Activated T-cell treated with anti-CD3 and anti-CD28 coated beads, Interleukin-2, amount 50 U/mL, for 4 hours (primary cell): ENCODE results near the gene PAOX. TPM values are rescaled to one million over a fixed set of nuclear protein-coding genes. Genes with fewer than 3 reads are reported as not detected.
"Not testable (repeated sequence)": the region's sequence is repeated elsewhere in the genome, so short reads cannot be mapped to it uniquely, and the experiment has no call there.

ENCODE experiments used
- ATAC-seq, 2 donors: fragments of 200-7000 bp; cut with Tn5 transposase; one replicate each; pipeline ENCODE4 v1.10.0; 2021
- DNase-seq: peaks from one replicate; pipeline ENCODE4 v3.0.0-alpha.2; 2020
- H3K27me3 Mint-ChIP-seq: one replicate; pipeline ENCODE4 v1.8.0; 2021; ENCODE audit warnings: low read depth, mixed read lengths
- H3K36me3 Mint-ChIP-seq: one replicate; pipeline ENCODE4 v1.8.0; 2022; ENCODE audit warnings: mixed read lengths; ENCODE audit not compliant: insufficient read depth
- H3K4me1 Mint-ChIP-seq: one replicate; pipeline ENCODE4 v1.8.0; 2021; ENCODE audit warnings: low read depth, mixed read lengths
- H3K4me3 Mint-ChIP-seq: one replicate; pipeline ENCODE4 v1.8.0; 2021; ENCODE audit warnings: mild to moderate bottlenecking, moderate library complexity, mixed read lengths
- H3K9me3 Mint-ChIP-seq: one replicate; pipeline ENCODE4 v1.8.0; 2021; ENCODE audit warnings: mixed read lengths
- total RNA-seq, 3 donors: library from RNA; stranded (reverse); gene quantifications; one replicate each; pipeline ENCODE4 v1.2.1, GENCODE V29; 2021

The PAOX gene
- total RNA-seq, 3 donors from 2014 or later, result 2.6 to 3.2 (median 2.9) TPM

DNA sequence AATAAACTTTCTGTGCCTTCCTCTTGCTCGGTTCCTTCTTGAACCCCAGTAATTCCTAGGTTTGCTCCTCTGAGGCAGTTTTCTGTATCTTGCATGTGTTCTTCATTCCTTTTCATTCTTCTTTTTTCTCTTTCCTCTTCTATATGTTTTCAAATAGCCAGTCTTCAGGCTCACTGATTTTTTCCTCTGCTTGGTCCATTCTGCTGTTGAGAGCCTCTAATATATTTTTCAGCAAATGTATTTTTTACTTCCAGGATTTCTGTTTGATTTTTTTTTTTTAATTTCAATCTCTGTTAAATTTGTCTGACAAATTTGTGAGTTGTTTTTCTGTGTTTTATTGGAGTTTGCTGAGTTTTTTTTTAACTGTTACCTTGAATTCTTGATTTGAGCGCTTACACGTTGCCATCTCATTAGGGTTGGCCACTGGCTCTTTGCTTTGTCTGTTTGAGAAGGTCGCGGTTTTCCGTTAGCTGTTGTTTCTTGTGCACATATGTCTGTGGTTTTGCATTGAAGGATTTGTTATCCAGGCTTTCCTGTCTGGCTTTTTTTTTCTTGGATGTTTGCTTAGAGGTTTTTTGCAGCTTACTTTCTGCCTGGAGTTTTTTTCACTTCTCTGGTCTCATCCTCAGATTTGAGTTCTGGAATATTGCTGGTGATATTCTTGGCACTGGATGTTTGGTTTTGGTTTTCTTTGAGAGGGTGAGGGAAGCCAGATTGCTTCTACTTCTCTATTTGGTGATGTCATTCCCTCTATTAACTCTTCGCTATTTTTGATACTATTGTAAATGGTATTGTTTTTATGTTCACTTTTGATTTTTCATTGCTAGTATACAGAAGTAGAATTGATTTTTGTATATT lies 32.7 kb downstream of the PAOX start:
- H3K4me3 Mint-ChIP-seq, result no peak overlapping the region
- H3K4me1 Mint-ChIP-seq, result peaks cover 23% of the 10 kb centered on the region
- ATAC-seq, result no peak
- no peak for DNase-seq
- H3K36me3 Mint-ChIP-seq, result peaks cover 77% of the 10 kb centered on the region
- H3K9me3 Mint-ChIP-seq, result peaks cover 21% of the 10 kb centered on the region
- H3K27me3 Mint-ChIP-seq, result no peaks in the 10 kb centered on the region

DNA sequence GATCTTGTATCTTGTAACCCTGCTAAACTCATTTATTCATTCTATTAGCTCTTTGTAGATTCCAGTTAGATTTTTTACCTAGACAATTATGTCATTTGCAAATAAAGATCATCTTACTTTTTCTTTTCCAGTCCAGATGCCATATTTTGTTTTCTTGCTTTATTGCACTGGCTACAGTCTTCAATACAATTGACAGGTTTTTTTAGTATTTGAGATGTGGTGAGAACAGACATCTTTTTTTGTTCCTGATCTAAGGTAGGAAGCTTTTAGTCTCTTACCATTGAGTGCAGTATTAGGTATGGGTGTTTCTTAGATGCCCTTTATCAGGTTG lies 33.3 kb downstream of the PAOX start:
- Mint-ChIP-seq H3K4me1 (peaks cover 19% of the 10 kb centered on the region), H3K36me3 (peaks cover 71% of the 10 kb centered on the region), H3K4me3 (no peak overlapping the region), H3K27me3 (no peaks in the 10 kb centered on the region), H3K9me3 (peaks cover 21% of the 10 kb centered on the region)
- ATAC-seq (no peak), DNase-seq (no peak)

DNA sequence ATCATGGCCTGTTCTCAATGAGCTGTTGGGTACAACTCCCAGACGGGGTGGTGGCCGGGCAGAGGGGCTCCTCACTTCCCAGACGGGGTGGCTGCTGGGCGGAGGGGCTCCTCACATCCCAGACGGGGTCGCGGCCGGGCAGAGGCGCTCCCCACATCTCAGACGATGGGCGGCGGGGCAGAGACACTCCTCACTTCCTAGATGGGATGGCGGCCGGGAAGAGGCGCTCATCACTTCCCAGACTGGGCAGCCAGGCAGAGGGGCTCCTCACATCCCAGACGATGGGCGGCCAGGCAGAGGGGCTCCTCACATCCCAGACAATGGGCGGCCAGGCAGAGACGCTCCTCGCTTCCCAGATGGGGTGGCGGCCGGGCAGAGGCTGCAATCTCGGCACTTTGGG lies 35.3 kb downstream of the PAOX start:
- not testable (repeated sequence) for ATAC-seq
- Mint-ChIP-seq H3K36me3 (peaks cover 55% of the 10 kb centered on the region), H3K9me3 (peaks cover 21% of the 10 kb centered on the region)

DNA sequence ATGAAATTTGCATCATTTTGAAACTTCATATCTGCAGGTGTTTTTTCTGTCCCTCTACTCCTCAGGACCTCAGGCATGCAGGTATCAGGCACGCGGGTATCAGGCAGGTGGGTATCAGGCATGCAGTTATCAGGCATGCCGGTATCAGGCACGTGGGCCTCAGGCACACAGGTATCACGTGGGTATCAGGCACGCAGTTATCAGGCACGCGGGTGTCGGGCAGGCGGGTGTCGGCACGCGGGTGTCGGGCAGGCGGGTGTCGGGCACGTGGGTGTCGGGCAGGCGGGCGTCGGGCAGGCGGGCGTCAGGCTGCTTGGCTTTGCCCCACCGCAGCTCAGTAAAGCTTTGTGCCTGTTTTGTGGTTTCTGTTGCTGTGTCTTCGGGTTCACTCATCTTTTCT lies 36.7 kb downstream of the PAOX start:
- peaks cover 45% of the 10 kb centered on the region for H3K36me3 Mint-ChIP-seq
- peaks cover 3% of the 10 kb centered on the region for H3K4me1 Mint-ChIP-seq
- H3K9me3 Mint-ChIP-seq, result peaks cover 21% of the 10 kb centered on the region
- no peaks in the 10 kb centered on the region for H3K27me3 Mint-ChIP-seq
- no peak overlapping the region for H3K4me3 Mint-ChIP-seq
- ATAC-seq (no peak), DNase-seq (no peak)

More for the DNA sequence above, 35.3 kb downstream of the PAOX start:
- H3K4me3 Mint-ChIP-seq, H3K27me3 Mint-ChIP-seq, DNase-seq, H3K4me1 Mint-ChIP-seq: not testable (repeated sequence)

DNA sequence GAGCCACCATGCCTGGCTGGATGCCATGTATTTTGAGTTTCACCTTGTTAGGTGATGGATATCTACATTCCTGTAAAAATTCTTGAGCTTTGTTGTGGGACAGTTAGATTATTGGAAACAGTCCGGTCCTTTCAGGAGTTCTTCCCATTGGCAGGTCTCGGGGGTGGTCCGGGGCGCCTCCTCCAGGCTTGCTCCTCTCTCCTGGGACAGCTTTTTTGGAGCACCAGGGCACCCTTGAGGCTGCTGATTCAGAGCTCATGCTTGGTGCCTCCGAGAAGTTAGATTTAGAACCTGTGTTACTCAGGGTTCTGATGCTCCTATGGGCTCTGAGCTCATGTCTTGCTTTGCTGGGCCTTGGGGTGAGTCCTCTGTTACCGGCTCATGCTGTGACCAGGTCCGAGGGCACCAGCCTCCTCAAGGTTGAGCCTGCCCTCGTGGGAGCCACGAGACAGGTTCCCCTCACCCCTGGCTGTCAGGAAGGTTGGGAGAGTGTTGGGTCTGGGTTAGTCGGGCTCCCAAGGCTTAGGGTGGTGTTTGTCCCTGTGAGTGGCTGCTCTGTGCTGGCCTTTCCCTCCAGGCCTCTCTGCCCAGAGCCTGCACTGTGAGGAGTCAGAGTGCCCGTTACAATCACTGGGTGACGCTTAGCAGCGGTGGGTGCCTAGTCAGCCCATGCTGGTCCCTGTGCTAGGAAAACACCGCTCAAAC lies 39.4 kb downstream of the PAOX start:
- peaks cover 6% of the 10 kb centered on the region for H3K27me3 Mint-ChIP-seq
- no peak overlapping the region for H3K4me3 Mint-ChIP-seq
- ATAC-seq, result no peak
- peaks cover 18% of the 10 kb centered on the region for H3K36me3 Mint-ChIP-seq
- peaks cover 3% of the 10 kb centered on the region for H3K4me1 Mint-ChIP-seq
- no peak for DNase-seq
- H3K9me3 Mint-ChIP-seq, result no peaks in the 10 kb centered on the region

- DNase-seq (no peak), ATAC-seq (no peak)
- Mint-ChIP-seq H3K4me3 (no peak overlapping the region), H3K9me3 (no peaks in the 10 kb centered on the region), H3K27me3 (peaks cover 8% of the 10 kb centered on the region), H3K4me1 (peaks cover 3% of the 10 kb centered on the region), H3K36me3 (peaks cover 16% of the 10 kb centered on the region)
Measured at GRCh38 chr10:133419211-133419950, 40.3 kb downstream of the PAOX start.

DNA sequence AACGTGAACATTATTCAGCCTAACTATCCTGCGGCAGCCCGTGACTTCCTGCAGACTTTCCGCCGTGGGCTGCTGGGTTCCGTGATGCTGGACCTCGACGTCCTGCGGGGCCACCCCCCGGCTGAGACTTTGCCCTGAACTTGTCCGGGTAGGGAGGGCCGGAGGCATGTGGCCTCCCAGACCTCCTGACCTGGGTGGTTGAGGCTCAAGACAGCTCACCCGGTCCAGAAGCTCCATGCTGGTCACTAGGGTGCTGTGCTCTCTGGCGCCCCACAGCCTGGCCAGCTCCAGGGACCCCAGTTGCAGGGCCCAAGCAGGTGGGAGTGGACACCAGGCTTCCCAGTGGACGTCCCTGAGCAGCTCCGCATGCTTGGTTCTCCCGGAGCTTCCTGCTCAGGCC lies 41.0 kb downstream of the PAOX start:
- peaks cover 3% of the 10 kb centered on the region for H3K4me1 Mint-ChIP-seq
- no peak for ATAC-seq
- no peak for DNase-seq

GRCh38 chr10:133420579-133420978 lies 41.5 kb downstream of the PAOX start:
- Mint-ChIP-seq H3K4me3 (no peak overlapping the region), H3K27me3 (peaks cover 8% of the 10 kb centered on the region), H3K36me3 (peaks cover 7% of the 10 kb centered on the region), H3K4me1 (no peaks in the 10 kb centered on the region), H3K9me3 (no peaks in the 10 kb centered on the region)
- ATAC-seq (no peak), DNase-seq (no peak)

More for the DNA sequence above, 41.0 kb downstream of the PAOX start:
- Mint-ChIP-seq H3K4me3 (no peak overlapping the region), H3K9me3 (no peaks in the 10 kb centered on the region), H3K27me3 (peaks cover 8% of the 10 kb centered on the region), H3K36me3 (peaks cover 13% of the 10 kb centered on the region)

DNA sequence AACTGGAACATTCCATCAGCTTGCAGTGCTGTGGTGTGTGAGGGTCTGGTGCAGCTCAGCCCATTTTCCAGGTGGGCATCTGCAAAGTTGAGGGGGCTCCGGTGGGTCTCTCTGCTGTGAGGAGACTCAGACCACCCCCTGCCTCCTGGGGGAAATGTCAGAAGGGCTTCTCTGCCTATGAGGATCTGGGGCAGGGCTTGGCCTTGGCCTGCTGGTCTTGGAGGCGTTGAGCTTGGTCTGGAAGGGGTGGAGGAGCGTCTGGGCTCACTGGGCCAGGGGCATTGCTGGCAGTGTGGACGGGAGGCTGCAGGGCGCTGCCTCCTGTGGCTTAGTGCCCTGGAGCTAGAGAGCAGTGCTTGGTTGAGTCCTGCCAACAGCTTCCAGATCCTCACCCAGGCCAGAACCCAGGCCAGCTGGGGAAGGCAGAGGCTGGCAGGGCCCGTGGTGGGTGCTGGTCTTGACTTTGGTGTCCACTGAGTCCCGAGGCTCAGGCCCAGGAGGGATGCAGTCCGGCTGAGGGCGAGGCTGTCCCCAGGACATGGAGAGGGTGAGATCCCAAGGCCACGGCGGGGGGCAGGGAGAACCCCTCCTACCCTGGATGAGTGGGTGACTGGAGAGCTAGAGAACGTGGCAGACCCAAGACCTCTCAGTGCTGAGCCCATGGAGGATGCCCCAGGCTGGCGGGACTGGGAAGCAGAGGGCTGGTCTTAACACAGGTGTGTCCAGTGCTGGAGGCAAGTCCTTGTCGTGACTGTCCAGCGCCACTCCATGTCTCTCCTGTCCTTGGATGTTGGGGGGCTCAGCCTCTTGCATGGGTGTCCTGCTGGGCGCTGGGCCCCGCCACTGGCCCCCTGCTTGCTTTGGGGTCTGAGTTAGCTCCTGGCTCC lies 42.5 kb downstream of the PAOX start:
- DNase-seq, result no peak
- H3K4me3 Mint-ChIP-seq, result no peak overlapping the region
- no peaks in the 10 kb centered on the region for H3K9me3 Mint-ChIP-seq
- H3K27me3 Mint-ChIP-seq, result peaks cover 8% of the 10 kb centered on the region
- H3K4me1 Mint-ChIP-seq, result no peaks in the 10 kb centered on the region
- H3K36me3 Mint-ChIP-seq, result peaks cover 3% of the 10 kb centered on the region
- ATAC-seq, result no peak

DNA sequence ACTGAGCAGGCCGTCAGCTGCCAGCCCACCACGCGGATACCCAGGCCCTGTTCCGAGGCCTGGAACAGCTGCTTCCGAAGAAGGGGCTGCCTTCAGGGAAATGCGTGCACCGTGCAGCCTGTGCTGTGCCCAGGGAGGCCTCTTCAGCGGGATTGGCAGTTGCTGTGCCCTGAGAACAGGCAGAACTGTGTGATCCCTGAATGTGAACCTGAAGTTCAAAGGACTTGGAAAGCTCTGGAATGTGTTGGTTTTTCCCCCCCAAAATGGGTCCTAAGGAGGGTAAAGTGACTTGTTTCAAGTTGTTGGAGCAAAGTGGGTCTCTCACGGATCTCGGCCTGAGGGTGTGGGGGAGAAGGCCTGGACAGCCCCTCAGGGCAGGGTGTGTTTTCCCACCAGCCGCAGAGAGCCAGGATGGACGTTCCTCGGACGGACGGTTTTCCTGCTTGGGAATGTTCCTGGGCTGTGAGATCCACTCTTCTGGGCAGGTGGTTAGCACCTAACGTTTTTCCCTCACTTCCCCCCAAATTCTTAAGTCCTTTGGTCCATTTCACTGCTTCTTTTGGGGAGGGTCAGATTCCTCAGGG lies 43.3 kb downstream of the PAOX start:
- ATAC-seq, result no peak
- peaks cover 8% of the 10 kb centered on the region for H3K27me3 Mint-ChIP-seq
- peaks cover 3% of the 10 kb centered on the region for H3K36me3 Mint-ChIP-seq
- no peak overlapping the region for H3K4me3 Mint-ChIP-seq
- no peak for DNase-seq
- H3K4me1 Mint-ChIP-seq, result no peaks in the 10 kb centered on the region
- H3K9me3 Mint-ChIP-seq, result no peaks in the 10 kb centered on the region

- Mint-ChIP-seq H3K27me3 (peaks cover 8% of the 10 kb centered on the region), H3K36me3 (peaks cover 3% of the 10 kb centered on the region), H3K4me3 (peak overlapping the region; percentile 50), H3K9me3 (peaks cover under 1% of the 10 kb centered on the region), H3K4me1 (no peaks in the 10 kb centered on the region)
- ATAC-seq, result peak; percentile 53 to 59
- no peak for DNase-seq
Measured at GRCh38 chr10:133422807-133423771, 44.0 kb downstream of the PAOX start.

DNA sequence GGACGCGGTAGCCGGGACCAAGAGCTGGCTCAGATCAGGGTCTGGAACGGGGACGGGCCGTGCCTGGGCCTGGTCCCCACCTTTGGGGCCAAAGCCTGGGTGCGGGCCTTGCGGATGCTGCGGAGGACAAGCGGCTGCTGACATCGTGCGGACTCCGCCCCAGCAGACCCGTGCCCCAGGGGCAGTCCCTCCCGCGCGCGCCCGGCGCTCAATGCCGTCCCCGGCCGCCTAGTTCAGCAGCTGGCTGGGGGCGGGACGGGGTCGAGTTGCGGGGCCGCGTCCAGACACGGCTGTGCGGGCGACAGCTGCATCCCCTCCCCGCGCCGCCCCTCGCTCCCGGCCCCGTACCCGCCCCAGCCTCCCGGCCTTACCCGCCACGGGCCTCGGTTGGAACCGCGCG lies 45.0 kb downstream of the PAOX start:
- not testable (repeated sequence) for H3K4me3 Mint-ChIP-seq, H3K36me3 Mint-ChIP-seq

DNA sequence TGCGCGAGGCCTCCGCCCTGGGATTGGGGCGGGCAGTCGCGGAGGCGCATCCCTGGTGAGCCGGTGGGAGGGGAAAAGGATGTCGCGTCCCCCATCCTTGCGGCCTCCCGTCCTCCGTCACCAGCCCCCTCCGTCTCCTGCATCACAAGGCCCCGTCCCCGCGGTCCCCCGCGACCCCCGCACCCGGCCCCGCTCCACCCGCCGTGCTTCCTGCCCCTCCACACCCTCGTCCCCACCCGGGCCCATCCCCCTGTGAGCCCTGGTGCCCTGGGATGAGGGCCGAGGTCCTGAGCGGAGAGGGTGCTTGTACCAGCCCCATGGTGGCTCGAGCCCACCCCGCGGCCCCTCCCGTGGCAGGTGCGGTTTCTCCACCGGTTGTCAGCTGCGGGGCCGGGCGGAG lies 45.5 kb downstream of the PAOX start, which contains the start of gene SPRN:
SPRN (minus strand) TSS at position 25 of the 400 bp plus-strand sequence. CDS start 944 bp downstream, outside the sequence.
- not testable (repeated sequence) for ATAC-seq, H3K4me1 Mint-ChIP-seq, H3K27me3 Mint-ChIP-seq, DNase-seq, H3K36me3 Mint-ChIP-seq, H3K9me3 Mint-ChIP-seq
- peak within 1 kb of the TSS; percentile 50 for H3K4me3 Mint-ChIP-seq

More for the DNA sequence above, 45.0 kb downstream of the PAOX start:
- not testable (repeated sequence) for DNase-seq, H3K4me1 Mint-ChIP-seq, H3K9me3 Mint-ChIP-seq, H3K27me3 Mint-ChIP-seq
- ATAC-seq, result peak; percentile 36 to 56
